Testis (tissue), 2 donors: Measurements from ENCODE around the gene OTULIN.

Experiments used
- POLR2A ChIP-seq: fragments of 450-650 bp; IDR thresholded peaks from one replicate; pipeline ENCODE4 v1.6.1; 2017; ENCODE audit warnings: antibody characterized with exemption, mild to moderate bottlenecking, moderate library complexity
- TF ChIP-seq, protein P1 (sequence below), 3 experiments: fragments of 450-650 bp in 2 of 3; fragments of 200-600 bp in 1 of 3; sonication (generic) in 1 of 3; IDR thresholded peaks; one replicate each; pipeline ENCODE4 v1.5.1; 2016 to 2019; ENCODE audit warnings: antibody characterized with exemption in 3 of 3, mild to moderate bottlenecking in 2 of 3, moderate library complexity in 1 of 3

GRCh38 chr5:14737291-14737690 lies 72.8 kb downstream of the OTULIN start:
- TF ChIP-seq, protein P1, sequence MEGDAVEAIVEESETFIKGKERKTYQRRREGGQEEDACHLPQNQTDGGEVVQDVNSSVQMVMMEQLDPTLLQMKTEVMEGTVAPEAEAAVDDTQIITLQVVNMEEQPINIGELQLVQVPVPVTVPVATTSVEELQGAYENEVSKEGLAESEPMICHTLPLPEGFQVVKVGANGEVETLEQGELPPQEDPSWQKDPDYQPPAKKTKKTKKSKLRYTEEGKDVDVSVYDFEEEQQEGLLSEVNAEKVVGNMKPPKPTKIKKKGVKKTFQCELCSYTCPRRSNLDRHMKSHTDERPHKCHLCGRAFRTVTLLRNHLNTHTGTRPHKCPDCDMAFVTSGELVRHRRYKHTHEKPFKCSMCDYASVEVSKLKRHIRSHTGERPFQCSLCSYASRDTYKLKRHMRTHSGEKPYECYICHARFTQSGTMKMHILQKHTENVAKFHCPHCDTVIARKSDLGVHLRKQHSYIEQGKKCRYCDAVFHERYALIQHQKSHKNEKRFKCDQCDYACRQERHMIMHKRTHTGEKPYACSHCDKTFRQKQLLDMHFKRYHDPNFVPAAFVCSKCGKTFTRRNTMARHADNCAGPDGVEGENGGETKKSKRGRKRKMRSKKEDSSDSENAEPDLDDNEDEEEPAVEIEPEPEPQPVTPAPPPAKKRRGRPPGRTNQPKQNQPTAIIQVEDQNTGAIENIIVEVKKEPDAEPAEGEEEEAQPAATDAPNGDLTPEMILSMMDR (IDR thresholded peaks at IDR 0.05) = no peak
- no peak for TF ChIP-seq POLR2A
